ENCODE measurements around the gene ZBTB16.

DNA sequence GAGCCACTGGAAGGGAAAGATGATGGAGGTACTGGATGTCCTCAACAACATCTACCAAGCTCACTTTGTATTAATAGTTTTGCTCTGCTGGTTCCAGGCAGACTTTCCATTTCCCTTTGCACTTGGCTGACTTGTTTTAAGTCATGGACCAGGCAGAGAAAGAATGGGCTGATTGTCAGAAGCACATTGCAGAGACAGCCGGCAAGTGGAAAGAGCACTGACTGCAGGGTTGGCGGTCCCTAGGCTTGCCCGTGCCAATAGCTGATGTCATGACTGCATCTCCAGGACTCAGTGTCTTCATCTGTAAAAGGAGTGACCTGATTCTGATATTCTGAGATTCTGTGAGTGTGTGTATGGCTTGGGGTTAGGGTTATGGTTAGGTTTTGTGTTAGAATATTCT, 215.8 kb downstream of the ZBTB16 start:
- no peak for TF ChIP-seq POLR2AphosphoS5 (IDR thresholded peaks at IDR 0.05)
- no peak for TF ChIP-seq CTCF (IDR thresholded peaks at IDR 0.05 in 8 of 11, conservative IDR thresholded peaks at IDR 0.05 in 3 of 11)

All from spleen (tissue), 7 donors.